Activated T-helper 1 cell treated with Interleukin-2 at 50 U/mL for 16 hours (primary cell): ENCODE results near the gene DNAH2.

ENCODE experiments used
- DNase-seq: peaks from one replicate; pipeline ENCODE4 v3.0.0-alpha.2; 2020; ENCODE audit warnings: low read depth

The DNAH2 gene

DNA sequence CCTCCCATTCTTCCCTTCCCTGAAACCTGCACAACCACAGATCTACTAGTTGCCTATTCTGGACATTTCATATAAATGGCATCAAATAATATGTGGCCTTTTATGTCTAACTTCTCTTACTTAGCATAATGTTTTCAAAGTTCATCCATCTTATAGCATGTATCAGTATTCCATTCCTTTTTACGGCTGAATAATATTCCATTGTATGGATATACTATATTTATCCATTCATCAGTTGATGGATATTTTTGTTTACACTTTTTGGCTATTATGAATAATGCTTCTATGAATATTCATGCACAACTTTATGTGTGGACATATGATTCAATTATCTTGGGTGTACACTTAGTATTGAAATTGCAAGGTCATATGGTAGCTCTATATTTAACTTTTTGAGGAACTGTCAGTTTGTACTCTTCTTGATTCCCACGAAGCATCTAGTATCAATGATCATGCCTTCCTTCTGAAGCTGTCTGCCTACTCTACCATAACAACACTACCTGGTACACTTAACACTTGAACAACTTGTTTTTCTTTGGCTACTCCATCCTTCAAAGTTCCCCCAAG is 158.3 kb downstream of the DNAH2 start:
- DNase-seq: no peak

- no peak for DNase-seq
Observed at GRCh38 chr17:7878234-7878633, 160.7 kb downstream of the DNAH2 start.

- no peak for DNase-seq
Observed at GRCh38 chr17:7880076-7880868, 162.7 kb downstream of the DNAH2 start.

- no peak for DNase-seq
Observed at GRCh38 chr17:7881276-7882054, 163.9 kb downstream of the DNAH2 start.

DNA sequence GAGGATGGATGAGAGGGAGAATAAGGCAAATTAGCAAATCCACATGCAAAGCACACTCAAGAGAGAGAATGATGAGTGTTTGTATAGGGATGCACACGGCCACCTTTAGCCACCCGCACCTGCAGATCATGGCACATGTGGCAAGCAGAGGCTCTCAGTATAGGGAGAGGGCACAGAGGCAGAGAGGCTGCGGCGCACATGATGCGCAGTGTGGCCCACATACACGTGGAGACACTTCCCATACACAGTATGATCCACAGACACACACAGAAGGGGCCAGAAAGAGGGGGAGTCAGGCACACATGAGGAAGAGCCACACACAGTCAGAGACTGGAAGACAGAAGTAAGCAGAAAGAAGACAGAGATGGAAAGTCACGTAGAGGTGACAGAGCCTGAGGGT is 164.5 kb downstream of the DNAH2 start:
- DNase-seq: no peak

DNA sequence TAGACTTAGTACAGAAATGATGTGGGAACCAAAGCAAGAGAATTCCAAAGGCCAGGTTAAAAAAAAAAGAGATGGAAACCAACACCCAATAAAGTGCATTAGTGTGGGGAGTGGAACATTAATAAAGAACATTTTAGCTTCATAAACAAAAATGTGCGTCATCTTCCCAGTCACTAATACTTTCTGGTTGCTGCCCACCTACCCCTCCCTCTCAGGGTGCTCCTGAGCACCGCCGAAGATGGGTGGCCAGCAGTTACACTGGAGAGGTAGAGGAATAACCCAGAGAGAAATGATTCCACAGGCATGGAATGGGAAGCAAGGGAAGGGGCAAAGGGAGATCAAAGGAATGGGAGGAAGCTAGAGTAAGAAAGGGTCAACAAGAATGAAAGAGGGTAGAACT is 165.1 kb downstream of the DNAH2 start:
- DNase-seq: no peak
